ENCODE data around the gene SPSB3. TPM values are rescaled to one million over a fixed set of nuclear protein-coding genes. Genes with fewer than 3 reads are reported as not detected.

SPSB3 gene
- total and polyA plus RNA-seq, 9 of the 15 experiments (the other 6 are each of a cell fraction or from before 2014, with no cell fraction given), result 0.39 to 37.4 (median 7.1) TPM

- peak; percentile 8; the same call in 1 of the 2 replicates for TF ChIP-seq SUPT5H (IDR thresholded peaks at IDR 0.05)
- TF ChIP-seq, protein P1, sequence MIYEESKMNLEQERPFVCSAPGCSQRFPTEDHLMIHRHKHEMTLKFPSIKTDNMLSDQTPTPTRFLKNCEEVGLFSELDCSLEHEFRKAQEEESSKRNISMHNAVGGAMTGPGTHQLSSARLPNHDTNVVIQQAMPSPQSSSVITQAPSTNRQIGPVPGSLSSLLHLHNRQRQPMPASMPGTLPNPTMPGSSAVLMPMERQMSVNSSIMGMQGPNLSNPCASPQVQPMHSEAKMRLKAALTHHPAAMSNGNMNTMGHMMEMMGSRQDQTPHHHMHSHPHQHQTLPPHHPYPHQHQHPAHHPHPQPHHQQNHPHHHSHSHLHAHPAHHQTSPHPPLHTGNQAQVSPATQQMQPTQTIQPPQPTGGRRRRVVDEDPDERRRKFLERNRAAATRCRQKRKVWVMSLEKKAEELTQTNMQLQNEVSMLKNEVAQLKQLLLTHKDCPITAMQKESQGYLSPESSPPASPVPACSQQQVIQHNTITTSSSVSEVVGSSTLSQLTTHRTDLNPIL (CRISPR knock-in tag; IDR thresholded peaks at IDR 0.05), result no peak
- TF ChIP-seq ZZZ3 (IDR thresholded peaks at IDR 0.05), result no peak
- no peak for TF ChIP-seq SIN3B (IDR thresholded peaks at IDR 0.05; ENCODE audit: low read depth)
- TF ChIP-seq RBM22 (IDR thresholded peaks at IDR 0.05; ENCODE audit: low read depth, low read length, poor library complexity, severe bottlenecking), result peak; percentile 68
- TF ChIP-seq, protein P2, sequence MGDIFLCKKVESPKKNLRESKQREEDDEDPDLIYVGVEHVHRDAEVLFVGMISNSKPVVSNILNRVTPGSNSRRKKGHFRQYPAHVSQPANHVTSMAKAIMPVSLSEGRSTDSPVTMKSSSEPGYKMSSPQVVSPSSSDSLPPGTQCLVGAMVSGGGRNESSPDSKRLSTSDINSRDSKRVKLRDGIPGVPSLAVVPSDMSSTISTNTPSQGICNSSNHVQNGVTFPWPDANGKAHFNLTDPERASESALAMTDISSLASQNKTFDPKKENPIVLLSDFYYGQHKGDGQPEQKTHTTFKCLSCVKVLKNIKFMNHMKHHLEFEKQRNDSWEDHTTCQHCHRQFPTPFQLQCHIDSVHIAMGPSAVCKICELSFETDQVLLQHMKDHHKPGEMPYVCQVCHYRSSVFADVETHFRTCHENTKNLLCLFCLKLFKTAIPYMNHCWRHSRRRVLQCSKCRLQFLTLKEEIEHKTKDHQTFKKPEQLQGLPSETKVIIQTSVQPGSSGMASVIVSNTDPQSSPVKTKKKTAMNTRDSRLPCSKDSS (IDR thresholded peaks at IDR 0.05; ENCODE audit: low read depth, partially characterized antibody), result no peak
- TF ChIP-seq, protein P3, sequence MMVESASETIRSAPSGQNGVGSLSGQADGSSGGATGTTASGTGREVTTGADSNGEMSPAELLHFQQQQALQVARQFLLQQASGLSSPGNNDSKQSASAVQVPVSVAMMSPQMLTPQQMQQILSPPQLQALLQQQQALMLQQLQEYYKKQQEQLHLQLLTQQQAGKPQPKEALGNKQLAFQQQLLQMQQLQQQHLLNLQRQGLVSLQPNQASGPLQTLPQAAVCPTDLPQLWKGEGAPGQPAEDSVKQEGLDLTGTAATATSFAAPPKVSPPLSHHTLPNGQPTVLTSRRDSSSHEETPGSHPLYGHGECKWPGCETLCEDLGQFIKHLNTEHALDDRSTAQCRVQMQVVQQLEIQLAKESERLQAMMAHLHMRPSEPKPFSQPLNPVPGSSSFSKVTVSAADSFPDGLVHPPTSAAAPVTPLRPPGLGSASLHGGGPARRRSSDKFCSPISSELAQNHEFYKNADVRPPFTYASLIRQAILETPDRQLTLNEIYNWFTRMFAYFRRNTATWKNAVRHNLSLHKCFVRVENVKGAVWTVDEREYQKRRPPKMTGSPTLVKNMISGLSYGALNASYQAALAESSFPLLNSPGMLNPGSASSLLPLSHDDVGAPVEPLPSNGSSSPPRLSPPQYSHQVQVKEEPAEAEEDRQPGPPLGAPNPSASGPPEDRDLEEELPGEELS (CRISPR knock-in tag; IDR thresholded peaks at IDR 0.05; ENCODE audit: borderline replicate concordance), result no peak
- no peak for TF ChIP-seq MCM3 (IDR thresholded peaks at IDR 0.05)
- peak; percentile 36 for TF ChIP-seq ZFX (CRISPR knock-in tag; IDR thresholded peaks at IDR 0.05)
- peak; percentile 26; the same call in 1 of the 2 replicates for TF ChIP-seq POLR2A (conservative IDR thresholded peaks at IDR 0.05)
- no peak for TF ChIP-seq EP400 (IDR thresholded peaks at IDR 0.05)
These were observed 5.4 kb downstream of the SPSB3 start (continued) for GRCh38 chr16:1776991-1777374.

Data from K562 (cell line).